BJ (cell line): ENCODE measurements around the gene MON1A. TPM values are rescaled to one million over a fixed set of nuclear protein-coding genes. Genes with fewer than 3 reads are reported as not detected.

Experiments used
- CTCF ChIA-PET: fragments of 350-600 bp; formaldehyde crosslinking; extraction: SDS; loops from one replicate; lab custom pipeline; 2021; ENCODE audit warnings: antibody characterized with exemption, inconsistent platforms; lab: Yijun Ruan, JAX
- POLR2A ChIA-PET: fragments of 300-600 bp; sonication (Branson Sonifier 250); formaldehyde crosslinking; extraction: SDS; loops from one replicate; lab custom pipeline; 2021; ENCODE audit warnings: antibody characterized with exemption; lab: Charles Lee
- DNase-seq: peaks from one replicate; pipeline ENCODE4 v3.0.0-alpha.2; 2011; ENCODE audit warnings: low read depth
- H3K27me3 ChIP-seq: 2 replicates; pipeline ENCODE4 v1.6.0; 2011; ENCODE audit warnings: low read length; ENCODE audit not compliant: control insufficient read depth, insufficient read depth
- H3K36me3 ChIP-seq: 2 replicates; pipeline ENCODE4 v1.5.1; 2011; ENCODE audit warnings: low read length; ENCODE audit not compliant: control insufficient read depth, insufficient read depth
- H3K4me3 ChIP-seq: 2 replicates; pipeline ENCODE4 v1.5.1; 2011; ENCODE audit warnings: low read depth, mild to moderate bottlenecking, control low read depth, low read length
- polyA plus RNA-seq: library from polyadenylated mRNA; depleted of rRNA; stranded (reverse); fragments of >200 nt; gene quantifications from 2 replicates; pipeline ENCODE4 v1.2.3, GENCODE V29; 2011
- TF ChIP-seq, protein P1 (sequence below): IDR thresholded peaks from 2 replicates; pipeline ENCODE4 v1.5.1; 2011; ENCODE audit warnings: low read depth, mild to moderate bottlenecking, control low read depth, inconsistent platforms, low read length, moderate library complexity; ENCODE audit not compliant: insufficient read depth

The MON1A gene
- polyA plus RNA-seq, 1 experiment = 14.1 TPM

DNA sequence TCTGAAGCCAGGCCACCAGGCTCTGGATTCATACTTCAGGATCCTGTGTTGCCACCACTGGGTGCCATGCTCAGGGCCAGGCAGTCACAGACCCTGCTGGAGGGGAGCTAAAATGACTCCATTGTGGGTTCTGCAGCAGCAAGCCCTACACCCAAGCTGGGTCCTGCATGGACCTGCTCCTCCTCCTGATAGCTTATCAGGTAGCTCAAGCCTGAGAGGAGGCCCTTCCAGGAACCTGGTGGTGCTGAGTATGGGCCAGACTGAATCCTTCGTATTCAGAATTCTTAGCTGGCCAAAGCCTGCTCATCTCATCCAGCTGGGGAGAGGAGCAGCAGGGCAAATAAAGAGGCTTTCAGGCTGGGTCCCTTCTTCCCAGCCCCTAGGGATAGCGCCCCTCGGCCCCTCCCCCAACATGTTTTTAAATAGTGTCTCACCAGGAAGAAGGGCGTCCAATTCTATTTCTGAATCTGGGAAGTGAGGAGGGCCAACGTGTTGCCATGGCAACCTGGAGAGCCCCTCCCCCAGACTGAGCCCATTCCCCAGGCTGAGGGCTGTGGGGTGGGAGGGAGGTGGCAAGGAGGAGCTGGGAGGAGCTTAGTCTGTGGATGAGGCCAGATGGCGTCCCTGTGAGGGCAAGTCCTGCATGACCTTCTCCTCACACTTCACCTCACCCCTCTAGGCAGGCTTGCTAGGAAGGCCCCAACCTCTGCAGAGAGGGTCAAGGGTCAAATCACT is 48.9 kb downstream of the MON1A start:
- CTCF ChIA-PET = interaction anchor here (1.1 to 1.3 kb wide), 2 partner anchors 10 to 13 kb away, joined by 3 to 4 read pairs; no protein-coding TSS in a partner anchor
- DNase-seq = no peak
- Histone ChIP-seq H3K4me3 (no peak overlapping the region), H3K36me3 (no peaks in the 10 kb centered on the region), H3K27me3 (peaks cover 16% of the 10 kb centered on the region)
- POLR2A ChIA-PET = no interaction called here
- TF ChIP-seq, protein P1, sequence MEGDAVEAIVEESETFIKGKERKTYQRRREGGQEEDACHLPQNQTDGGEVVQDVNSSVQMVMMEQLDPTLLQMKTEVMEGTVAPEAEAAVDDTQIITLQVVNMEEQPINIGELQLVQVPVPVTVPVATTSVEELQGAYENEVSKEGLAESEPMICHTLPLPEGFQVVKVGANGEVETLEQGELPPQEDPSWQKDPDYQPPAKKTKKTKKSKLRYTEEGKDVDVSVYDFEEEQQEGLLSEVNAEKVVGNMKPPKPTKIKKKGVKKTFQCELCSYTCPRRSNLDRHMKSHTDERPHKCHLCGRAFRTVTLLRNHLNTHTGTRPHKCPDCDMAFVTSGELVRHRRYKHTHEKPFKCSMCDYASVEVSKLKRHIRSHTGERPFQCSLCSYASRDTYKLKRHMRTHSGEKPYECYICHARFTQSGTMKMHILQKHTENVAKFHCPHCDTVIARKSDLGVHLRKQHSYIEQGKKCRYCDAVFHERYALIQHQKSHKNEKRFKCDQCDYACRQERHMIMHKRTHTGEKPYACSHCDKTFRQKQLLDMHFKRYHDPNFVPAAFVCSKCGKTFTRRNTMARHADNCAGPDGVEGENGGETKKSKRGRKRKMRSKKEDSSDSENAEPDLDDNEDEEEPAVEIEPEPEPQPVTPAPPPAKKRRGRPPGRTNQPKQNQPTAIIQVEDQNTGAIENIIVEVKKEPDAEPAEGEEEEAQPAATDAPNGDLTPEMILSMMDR = no peak

DNA sequence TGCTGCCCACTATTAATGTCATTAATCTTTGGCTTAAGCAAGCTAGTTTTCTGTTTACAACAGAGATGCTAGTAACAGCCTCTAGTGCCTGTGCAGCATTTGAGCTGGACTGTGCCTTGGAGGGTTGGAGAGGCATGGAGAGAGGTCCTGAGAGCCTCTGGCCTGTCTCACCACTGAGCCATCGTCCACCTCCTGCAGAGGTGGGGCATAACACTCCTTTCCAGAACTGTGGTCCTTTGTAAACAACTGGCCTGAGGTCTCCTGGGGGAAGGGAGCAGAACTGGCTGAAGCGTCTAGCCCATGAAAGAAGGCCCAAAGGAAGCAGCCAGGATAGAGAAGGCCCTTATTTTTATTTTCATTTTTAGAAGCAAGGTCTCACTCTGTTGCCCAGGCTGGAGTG is 49.9 kb downstream of the MON1A start:
- CTCF ChIA-PET = interaction anchor here (1.1 to 1.8 kb wide), 3 partner anchors 9 to 77 kb away, joined by 3 to 6 read pairs (median 4); no protein-coding TSS in a partner anchor
- POLR2A ChIA-PET = no interaction called here
- peaks cover 17% of the 10 kb centered on the region for H3K27me3 ChIP-seq
- H3K4me3 ChIP-seq = no peak overlapping the region
- TF ChIP-seq, protein P1 = no peak
- no peak for DNase-seq
- H3K36me3 ChIP-seq = no peaks in the 10 kb centered on the region

DNA sequence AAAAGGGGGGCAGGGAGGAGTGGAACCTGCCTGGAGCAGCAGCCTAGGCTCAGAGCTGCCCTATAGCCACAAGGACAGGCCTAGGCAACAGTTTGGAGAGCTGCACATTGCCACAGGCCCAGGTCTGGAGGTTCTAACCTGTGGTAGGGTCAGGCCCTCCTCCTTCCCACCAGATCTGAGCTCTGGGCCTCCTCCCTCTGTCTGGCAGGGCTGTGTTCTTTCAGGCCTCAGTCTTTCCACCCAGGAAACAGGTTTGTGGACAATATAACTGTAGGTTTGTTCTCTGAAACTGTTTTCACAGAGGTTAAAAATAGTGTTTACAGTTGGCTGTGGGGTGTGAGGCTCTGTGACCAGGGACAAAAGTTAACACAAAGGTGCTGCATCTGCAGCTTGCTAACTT is 50.9 kb downstream of the MON1A start:
- Histone ChIP-seq H3K36me3 (no peaks in the 10 kb centered on the region), H3K27me3 (peaks cover 19% of the 10 kb centered on the region), H3K4me3 (no peak overlapping the region)
- no peak for DNase-seq
- CTCF ChIA-PET = interaction anchor here (0.6 to 1.8 kb wide), 3 partner anchors 76 to 592 kb away, joined by 3 to 6 read pairs (median 3); no protein-coding TSS in a partner anchor
- TF ChIP-seq, protein P1 = no peak
- POLR2A ChIA-PET = interaction anchor here (0.5 kb wide), 1 partner anchor 63 kb away, joined by 4 read pairs; no protein-coding TSS in a partner anchor

DNA sequence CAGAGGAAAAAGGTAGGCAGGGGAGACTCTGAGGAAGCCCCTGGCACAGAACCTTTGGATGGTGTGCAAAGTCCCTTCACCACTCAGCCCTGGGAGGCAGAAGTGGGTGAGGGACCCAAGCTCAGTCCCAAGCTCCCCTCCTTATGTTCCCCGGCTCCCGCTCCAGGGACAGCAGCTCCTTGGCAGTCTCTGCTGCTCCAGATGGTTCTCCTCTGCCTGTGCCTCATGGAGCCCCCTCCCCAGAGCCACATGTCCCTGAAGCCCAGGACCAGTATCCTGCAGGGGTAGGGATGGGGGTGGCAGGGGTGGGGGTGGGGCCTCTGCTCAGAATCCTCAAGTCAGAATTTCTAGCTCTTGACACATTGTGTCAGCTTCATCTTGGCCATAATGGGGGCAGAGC is 51.9 kb downstream of the MON1A start:
- Histone ChIP-seq H3K27me3 (peaks cover 19% of the 10 kb centered on the region), H3K36me3 (no peaks in the 10 kb centered on the region), H3K4me3 (no peak overlapping the region)
- no peak for DNase-seq
- ChIA-PET POLR2A (no interaction called here), CTCF (no interaction called here)
- TF ChIP-seq, protein P1 = no peak

DNA sequence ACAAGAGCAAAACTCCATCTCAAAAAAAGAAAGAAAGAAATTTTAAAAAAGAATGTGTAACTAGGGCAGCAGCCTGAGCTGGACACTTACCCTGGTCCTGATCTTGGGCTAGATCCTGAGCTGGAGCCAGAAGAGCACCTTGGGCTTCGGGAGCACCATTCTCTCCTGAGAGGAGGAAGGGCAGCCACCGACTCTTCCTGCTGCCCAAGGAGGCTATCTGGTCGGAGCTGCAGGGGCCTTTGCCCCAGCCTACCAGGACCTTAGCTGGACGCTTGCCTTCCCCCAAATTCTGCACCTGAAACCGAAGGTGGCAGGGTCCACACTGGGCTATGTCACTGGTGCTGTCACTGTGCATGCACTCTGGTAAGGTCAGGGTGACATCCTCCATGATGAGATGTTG is 53.0 kb downstream of the MON1A start:
- ChIA-PET CTCF (interaction anchor here (0.9 kb wide), 1 partner anchor 24 kb away, joined by 3 read pairs; no protein-coding TSS in a partner anchor), POLR2A (no interaction called here)
- H3K4me3 ChIP-seq = no peak overlapping the region
- DNase-seq = no peak
- no peaks in the 10 kb centered on the region for H3K36me3 ChIP-seq
- peaks cover 10% of the 10 kb centered on the region for H3K27me3 ChIP-seq
- TF ChIP-seq, protein P1 = no peak
